HFF-Myc (cell line): ENCODE measurements around the gene MMP19.

Experiments
- DNase-seq: peaks from one replicate; pipeline ENCODE4 v3.0.0-alpha.2; 2011; ENCODE audit warnings: low read depth; ENCODE audit errors: extremely low read depth
- H3K4me3 ChIP-seq: replicated peaks from 2 replicates; pipeline ENCODE4 v1.5.1; 2011; ENCODE audit warnings: low read depth, mild to moderate bottlenecking, control low read depth, low read length
- CTCF ChIP-seq: IDR thresholded peaks from 2 replicates; pipeline ENCODE4 v1.5.1; 2012; ENCODE audit warnings: mild to moderate bottlenecking, low read depth, low read length, control low read depth; ENCODE audit errors: missing control alignments

Gene MMP19

GRCh38 chr12:55797068-55797467 lies 45.7 kb downstream of the MMP19 start:
- H3K4me3 ChIP-seq = no peak overlapping the region
- TF ChIP-seq CTCF = peak; percentile 56
- no peak for DNase-seq

- no peak overlapping the region for H3K4me3 ChIP-seq
- DNase-seq = no peak
- TF ChIP-seq CTCF = no peak
Observed at GRCh38 chr12:55795950-55796349, 46.8 kb downstream of the MMP19 start.

GRCh38 chr12:55789893-55790292 lies 52.8 kb downstream of the MMP19 start:
- TF ChIP-seq CTCF = no peak
- no peak for DNase-seq
- H3K4me3 ChIP-seq = no peak overlapping the region

- no peak overlapping the region for H3K4me3 ChIP-seq
- TF ChIP-seq CTCF = no peak
- no peak for DNase-seq
Observed at GRCh38 chr12:55789171-55789570, 53.6 kb downstream of the MMP19 start.

GRCh38 chr12:55788546-55788945 lies 54.2 kb downstream of the MMP19 start:
- H3K4me3 ChIP-seq = no peak overlapping the region
- no peak for DNase-seq
- TF ChIP-seq CTCF = no peak
